Gastrocnemius medialis (tissue), 4 donors: Measurements from ENCODE around the gene ZC3H12D.

Source experiments
- CTCF ChIP-seq, 5 experiments: fragments of 450-650 bp in 3 of 5; fragments of 200-600 bp in 2 of 5; sonication (generic) in 2 of 5; IDR thresholded peaks in 4 of 5; conservative IDR thresholded peaks in 1 of 5; 1 replicate in 4 of 5; 2 replicates in 1 of 5; pipeline ENCODE4 v1.5.1; 2016 to 2019; ENCODE audit warnings: antibody characterized with exemption in 5 of 5, mild to moderate bottlenecking in 3 of 5, moderate library complexity in 3 of 5
- POLR2A ChIP-seq, 2 donors: fragments of 450-650 bp; IDR thresholded peaks; one replicate each; pipeline ENCODE4 v1.6.1; 2017; ENCODE audit warnings: antibody characterized with exemption in 2 of 2, mild to moderate bottlenecking in 2 of 2, moderate library complexity in 2 of 2

GRCh38 chr6:149414821-149415220, 70.0 kb downstream of the ZC3H12D start:
- TF ChIP-seq CTCF (IDR thresholded peaks at IDR 0.05 in 4 of 5, conservative IDR thresholded peaks at IDR 0.05 in 1 of 5) = no peak
- TF ChIP-seq POLR2A (IDR thresholded peaks at IDR 0.05) = no peak
